CD4-positive, alpha-beta T cell treated with Interleukin-17A for 4 hours (primary cell): ENCODE measurements around the gene LDLRAD4.

Source experiments
- DNase-seq: peaks from one replicate; pipeline ENCODE4 v3.0.0-alpha.2; 2020; ENCODE audit warnings: mixed read lengths

Gene LDLRAD4

GRCh38 chr18:13545514-13545913 is 327.0 kb downstream of the LDLRAD4 start:
- DNase-seq: no peak

- no peak for DNase-seq
Measured at GRCh38 chr18:13545955-13546354, 327.4 kb downstream of the LDLRAD4 start.

GRCh38 chr18:13546638-13547037 is 328.1 kb downstream of the LDLRAD4 start:
- no peak for DNase-seq

GRCh38 chr18:13547347-13547746 is 328.8 kb downstream of the LDLRAD4 start:
- DNase-seq: no peak

- no peak for DNase-seq
Measured at GRCh38 chr18:13548106-13548819, 329.7 kb downstream of the LDLRAD4 start.

- no peak for DNase-seq
Measured at GRCh38 chr18:13548966-13549879, 330.7 kb downstream of the LDLRAD4 start.

- DNase-seq: no peak
Measured at GRCh38 chr18:13549880-13550232, 331.3 kb downstream of the LDLRAD4 start.

GRCh38 chr18:13550418-13551304 is 332.1 kb downstream of the LDLRAD4 start:
- DNase-seq: no peak

GRCh38 chr18:13551305-13551603 is 332.7 kb downstream of the LDLRAD4 start:
- DNase-seq: no peak

GRCh38 chr18:13551841-13552733 is 333.5 kb downstream of the LDLRAD4 start:
- no peak for DNase-seq

GRCh38 chr18:13553449-13553848 is 334.9 kb downstream of the LDLRAD4 start:
- no peak for DNase-seq

GRCh38 chr18:13555192-13555591 is 336.6 kb downstream of the LDLRAD4 start:
- DNase-seq: no peak

GRCh38 chr18:13555865-13556264 is 337.3 kb downstream of the LDLRAD4 start:
- DNase-seq: no peak

- no peak for DNase-seq
Measured at GRCh38 chr18:13556502-13556901, 337.9 kb downstream of the LDLRAD4 start.

- peak; percentile 44 for DNase-seq
Measured at GRCh38 chr18:13558124-13558523, 339.6 kb downstream of the LDLRAD4 start.

GRCh38 chr18:13558790-13559189 is 340.2 kb downstream of the LDLRAD4 start:
- DNase-seq: no peak

- no peak for DNase-seq
Measured at GRCh38 chr18:13559754-13560153, 341.2 kb downstream of the LDLRAD4 start.

- DNase-seq: no peak
Measured at GRCh38 chr18:13560306-13560705, 341.7 kb downstream of the LDLRAD4 start.

- DNase-seq: peak; percentile 33
Measured at GRCh38 chr18:13562494-13563029, 344.0 kb downstream of the LDLRAD4 start.

- no peak for DNase-seq
Measured at GRCh38 chr18:13563390-13563805, 344.8 kb downstream of the LDLRAD4 start.

GRCh38 chr18:13564579-13564978 is 346.0 kb downstream of the LDLRAD4 start:
- no peak for DNase-seq

GRCh38 chr18:13565228-13565627 is 346.7 kb downstream of the LDLRAD4 start:
- no peak for DNase-seq
